ENCODE measurements around the gene CATSPERZ.
"Not testable (repeated sequence)": the region's sequence is repeated elsewhere in the genome, so short reads cannot be mapped to it uniquely, and the experiment has no call there.

CATSPERZ gene

GRCh38 chr11:64317325-64317960, 17.3 kb downstream of the CATSPERZ start, which contains the start of gene TRMT112:
Gene TRMT112 (minus strand): TSS chr11:64317559. CDS start chr11:64317526, 33 bp downstream.
- DNase-seq: peak; percentile 74 to 99 (median 94)

- DNase-seq: peak; percentile 76 to 99 (median 94)
Observed at GRCh38 chr11:64317961-64318765, 18.0 kb downstream of the CATSPERZ start, which contains the start of gene PRDX5. Gene PRDX5 (plus strand): TSS chr11:64318121. CDS start chr11:64318216, 95 bp downstream.

GRCh38 chr11:64318766-64319761, 18.9 kb downstream of the CATSPERZ start:
- DNase-seq: no peak

- DNase-seq: no peak
Observed at GRCh38 chr11:64320556-64320955, 20.4 kb downstream of the CATSPERZ start.

- no peak for DNase-seq
Observed at GRCh38 chr11:64321026-64321425, 20.9 kb downstream of the CATSPERZ start.

- no peak for DNase-seq
Observed at GRCh38 chr11:64321533-64321932, 21.4 kb downstream of the CATSPERZ start.

GRCh38 chr11:64322925-64323260, 22.7 kb downstream of the CATSPERZ start:
- no peak for DNase-seq

GRCh38 chr11:64323373-64323772, 23.2 kb downstream of the CATSPERZ start:
- DNase-seq: no peak

- not testable (repeated sequence) for DNase-seq
Observed at GRCh38 chr11:64323984-64324383, 23.8 kb downstream of the CATSPERZ start.

GRCh38 chr11:64324692-64325469, 24.7 kb downstream of the CATSPERZ start:
- no peak for DNase-seq

GRCh38 chr11:64327375-64327774, 27.2 kb downstream of the CATSPERZ start:
- no peak for DNase-seq

GRCh38 chr11:64327993-64328392, 27.8 kb downstream of the CATSPERZ start:
- no peak for DNase-seq

- DNase-seq: no peak
Observed at GRCh38 chr11:64330888-64331287, 30.7 kb downstream of the CATSPERZ start.

- peak in 16 of 51 donors; percentile 10 to 59 (median 28) for DNase-seq
Observed at GRCh38 chr11:64331569-64332371, 31.6 kb downstream of the CATSPERZ start.

GRCh38 chr11:64333556-64333955, 33.4 kb downstream of the CATSPERZ start:
- no peak for DNase-seq

GRCh38 chr11:64334764-64335735, 34.9 kb downstream of the CATSPERZ start:
- DNase-seq: no peak

GRCh38 chr11:64337538-64338249, 37.5 kb downstream of the CATSPERZ start:
- DNase-seq: no peak

- DNase-seq: no peak
Observed at GRCh38 chr11:64338716-64339115, 38.6 kb downstream of the CATSPERZ start.
